HepG2 (cell line): ENCODE data around the gene IGFN1. TPM values are rescaled to one million over a fixed set of nuclear protein-coding genes. Genes with fewer than 3 reads are reported as not detected.

Experiments
- ARNT ChIP-seq: fragments of 450-650 bp; IDR thresholded peaks from 2 replicates; pipeline ENCODE4 v1.6.1; 2017
- CC2D1A ChIP-seq: sonication (generic); formaldehyde crosslinking; IDR thresholded peaks from 2 replicates; pipeline ENCODE4 v1.8.1; 2023; ENCODE audit warnings: mild to moderate bottlenecking, missing genetic modification reagents
- GABPB1 ChIP-seq: IDR thresholded peaks from 2 replicates; pipeline ENCODE4 v1.6.1; 2016; ENCODE audit warnings: mild to moderate bottlenecking, missing genetic modification reagents, moderate library complexity, missing compliant biosample characterization
- HIVEP1 ChIP-seq: sonication (generic); formaldehyde crosslinking; IDR thresholded peaks from 2 replicates; pipeline ENCODE4 v1.4.0; 2020; ENCODE audit warnings: mild to moderate bottlenecking, missing genetic modification reagents
- HNF4G ChIP-seq, 2 experiments: sonication (generic) in 1 of 2; formaldehyde crosslinking in 1 of 2; IDR thresholded peaks; 2 replicates each; pipeline versions ENCODE4 v1.4.0 to v1.6.1; 2011 to 2020; ENCODE audit warnings: borderline replicate concordance in 2 of 2, low read depth in 2 of 2, mild to moderate bottlenecking in 2 of 2, low read length in 1 of 2, missing genetic modification reagents in 1 of 2, moderate library complexity in 1 of 2
- KDM6A ChIP-seq: IDR thresholded peaks from 2 replicates; pipeline ENCODE4 v1.6.1; 2016; ENCODE audit warnings: low read depth
- NRL ChIP-seq: sonication (generic); formaldehyde crosslinking; IDR thresholded peaks from 2 replicates; pipeline ENCODE4 v1.5.0; 2020; ENCODE audit warnings: missing genetic modification reagents, mild to moderate bottlenecking, moderate library complexity, borderline replicate concordance
- POLR2A ChIP-seq, 2 experiments: IDR thresholded peaks; 2 replicates each; pipeline ENCODE4 v1.6.1; 2011; ENCODE audit warnings: low read depth in 2 of 2, low read length in 2 of 2, mild to moderate bottlenecking in 1 of 2, moderate library complexity in 1 of 2; ENCODE audit not compliant: insufficient read depth in 1 of 2
- RXRB ChIP-seq: IDR thresholded peaks from 2 replicates; pipeline ENCODE4 v1.6.1; 2016; ENCODE audit warnings: borderline replicate concordance, missing genetic modification reagents, missing compliant biosample characterization
- SATB2 ChIP-seq: sonication (generic); formaldehyde crosslinking; IDR thresholded peaks from 2 replicates; pipeline ENCODE4 v1.5.0; 2020; ENCODE audit warnings: missing genetic modification reagents
- U2AF1 ChIP-seq: fragments of 200-400 bp; formaldehyde crosslinking; optimal IDR thresholded peaks from 2 replicates; pipeline ENCODE3; 2017; ENCODE audit warnings: mild to moderate bottlenecking, low read depth, low read length
- ZNF10 ChIP-seq: sonication (generic); formaldehyde crosslinking; IDR thresholded peaks from 2 replicates; pipeline ENCODE4 v1.4.0; 2020; ENCODE audit warnings: mild to moderate bottlenecking, low read depth, missing genetic modification reagents, borderline replicate concordance
- ZNF33A ChIP-seq: sonication (generic); formaldehyde crosslinking; IDR thresholded peaks from 2 replicates; pipeline ENCODE4 v1.5.1; 2020; ENCODE audit warnings: missing genetic modification reagents, mild to moderate bottlenecking, moderate library complexity, borderline replicate concordance
- ZNF34 ChIP-seq: sonication (generic); formaldehyde crosslinking; IDR thresholded peaks from 2 replicates; pipeline ENCODE4 v1.4.0; 2020; ENCODE audit warnings: mild to moderate bottlenecking, missing genetic modification reagents, borderline replicate concordance
- ZNF83 ChIP-seq: sonication (generic); formaldehyde crosslinking; IDR thresholded peaks from 2 replicates; pipeline ENCODE4 v1.4.0; 2020; ENCODE audit warnings: missing genetic modification reagents, mild to moderate bottlenecking, borderline replicate concordance
- polyA plus RNA-seq, 8 experiments: library from polyadenylated mRNA; depleted of rRNA in 3 of 8; stranded (reverse) in 7 of 8; unstranded in 1 of 8; fragments of >200 nt; fragmentation: Illumina TruSeq in 4 of 8; extraction: Trizol in 4 of 8; gene quantifications; 2 replicates each; pipeline versions ENCODE4 v1.2.1 to v1.2.3, GENCODE V29; 2011 to 2016; ENCODE audit warnings: low read depth in 4 of 8, missing spikeins in 1 of 8, mixed read lengths in 1 of 8; ENCODE audit not compliant: insufficient read depth in 1 of 8
- total RNA-seq, 5 experiments: library from RNA; depleted of rRNA; stranded (reverse); fragments of >200 nt; fragmentation: Illumina TruSeq; extraction: Trizol; gene quantifications; 2 replicates each; pipeline ENCODE4 v1.2.3, GENCODE V29; 2016; ENCODE audit warnings: low read depth in 1 of 5
- TF ChIP-seq, protein P1 (sequence below): sonication (generic); formaldehyde crosslinking; IDR thresholded peaks from 2 replicates; pipeline ENCODE4 v1.4.0; 2020; ENCODE audit warnings: missing genetic modification reagents
- TF ChIP-seq, protein P2 (sequence below), 2 experiments: IDR thresholded peaks; 2 replicates each; pipeline ENCODE4 v1.6.1; 2011 to 2012; ENCODE audit warnings: low read length in 2 of 2, borderline replicate concordance in 1 of 2, low read depth in 1 of 2, mild to moderate bottlenecking in 1 of 2, moderate library complexity in 1 of 2
- TF ChIP-seq, protein P3 (sequence below): sonication (generic); formaldehyde crosslinking; IDR thresholded peaks from 2 replicates; pipeline ENCODE4 v1.8.0; 2022; ENCODE audit warnings: missing genetic modification reagents, mild to moderate bottlenecking, moderate library complexity, borderline replicate concordance

Gene IGFN1
- total and polyA plus RNA-seq, 2 of the 13 experiments (the other 11 are each of a cell fraction or from before 2014, with no cell fraction given) = 0.04 to 0.05 TPM

DNA sequence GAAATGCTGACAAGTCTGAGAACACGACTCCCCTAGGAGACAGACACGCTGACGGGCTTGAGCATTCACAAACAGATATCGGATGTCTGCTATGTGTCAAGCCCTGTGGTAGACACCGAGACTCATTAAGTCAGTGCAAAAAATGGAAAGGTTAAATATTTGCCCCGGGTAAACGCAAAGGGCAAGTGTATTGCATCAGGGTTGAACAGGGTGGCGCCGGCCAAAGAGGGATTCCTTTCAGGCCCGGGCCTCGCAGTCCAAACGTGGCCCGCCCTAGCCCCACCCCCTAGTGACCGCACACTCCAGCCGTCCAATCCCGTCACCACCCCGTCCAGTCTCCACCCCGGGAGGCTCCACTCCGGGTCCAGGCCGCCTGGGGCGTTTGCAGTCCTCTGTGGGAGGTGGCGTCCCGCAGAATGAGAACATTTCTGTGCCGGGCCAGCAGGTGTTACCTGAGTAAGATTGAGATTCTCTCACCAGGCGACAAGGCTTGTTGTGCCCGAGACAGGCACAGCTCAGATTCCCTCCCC is 20.0 kb upstream of the IGFN1 start (continued):
- TF ChIP-seq HNF4G (IDR thresholded peaks at IDR 0.05; ENCODE audit: borderline replicate concordance, low read depth, low read length) (peak; percentile 76; the same call in 1 of the 2 replicates), HNF4G (CRISPR knock-in tag; IDR thresholded peaks at IDR 0.05; ENCODE audit: borderline replicate concordance, low read depth) (peak; percentile 86; the same call in 1 of the 2 replicates), ZNF83 (CRISPR knock-in tag) (no peak; the same call in 1 of the 2 replicates), GABPB1 (CRISPR knock-in tag) (no peak), CC2D1A (CRISPR knock-in tag) (no peak), ZNF10 (CRISPR knock-in tag) (no peak), ZNF34 (CRISPR knock-in tag) (0 out of 2 replicates have a peak, but pooled peaks have one; percentile 26), HIVEP1 (CRISPR knock-in tag) (peak; percentile 89), POLR2A (IDR thresholded peaks at IDR 0.05; ENCODE audit: insufficient read depth in 1 of 2, low read depth in 2 of 2, low read length in 2 of 2) (peak; percentile 84 to 92), ZNF33A (CRISPR knock-in tag) (no peak; the same call in 1 of the 2 replicates), SATB2 (peak; percentile 62; the same call in 1 of the 2 replicates), U2AF1 (no peak), ARNT (no peak), NRL (no peak), KDM6A (CRISPR knock-in tag) (peak; percentile 60; the same call in 1 of the 2 replicates), RXRB (CRISPR knock-in tag) (peak; percentile 94)
- TF ChIP-seq, protein P1, sequence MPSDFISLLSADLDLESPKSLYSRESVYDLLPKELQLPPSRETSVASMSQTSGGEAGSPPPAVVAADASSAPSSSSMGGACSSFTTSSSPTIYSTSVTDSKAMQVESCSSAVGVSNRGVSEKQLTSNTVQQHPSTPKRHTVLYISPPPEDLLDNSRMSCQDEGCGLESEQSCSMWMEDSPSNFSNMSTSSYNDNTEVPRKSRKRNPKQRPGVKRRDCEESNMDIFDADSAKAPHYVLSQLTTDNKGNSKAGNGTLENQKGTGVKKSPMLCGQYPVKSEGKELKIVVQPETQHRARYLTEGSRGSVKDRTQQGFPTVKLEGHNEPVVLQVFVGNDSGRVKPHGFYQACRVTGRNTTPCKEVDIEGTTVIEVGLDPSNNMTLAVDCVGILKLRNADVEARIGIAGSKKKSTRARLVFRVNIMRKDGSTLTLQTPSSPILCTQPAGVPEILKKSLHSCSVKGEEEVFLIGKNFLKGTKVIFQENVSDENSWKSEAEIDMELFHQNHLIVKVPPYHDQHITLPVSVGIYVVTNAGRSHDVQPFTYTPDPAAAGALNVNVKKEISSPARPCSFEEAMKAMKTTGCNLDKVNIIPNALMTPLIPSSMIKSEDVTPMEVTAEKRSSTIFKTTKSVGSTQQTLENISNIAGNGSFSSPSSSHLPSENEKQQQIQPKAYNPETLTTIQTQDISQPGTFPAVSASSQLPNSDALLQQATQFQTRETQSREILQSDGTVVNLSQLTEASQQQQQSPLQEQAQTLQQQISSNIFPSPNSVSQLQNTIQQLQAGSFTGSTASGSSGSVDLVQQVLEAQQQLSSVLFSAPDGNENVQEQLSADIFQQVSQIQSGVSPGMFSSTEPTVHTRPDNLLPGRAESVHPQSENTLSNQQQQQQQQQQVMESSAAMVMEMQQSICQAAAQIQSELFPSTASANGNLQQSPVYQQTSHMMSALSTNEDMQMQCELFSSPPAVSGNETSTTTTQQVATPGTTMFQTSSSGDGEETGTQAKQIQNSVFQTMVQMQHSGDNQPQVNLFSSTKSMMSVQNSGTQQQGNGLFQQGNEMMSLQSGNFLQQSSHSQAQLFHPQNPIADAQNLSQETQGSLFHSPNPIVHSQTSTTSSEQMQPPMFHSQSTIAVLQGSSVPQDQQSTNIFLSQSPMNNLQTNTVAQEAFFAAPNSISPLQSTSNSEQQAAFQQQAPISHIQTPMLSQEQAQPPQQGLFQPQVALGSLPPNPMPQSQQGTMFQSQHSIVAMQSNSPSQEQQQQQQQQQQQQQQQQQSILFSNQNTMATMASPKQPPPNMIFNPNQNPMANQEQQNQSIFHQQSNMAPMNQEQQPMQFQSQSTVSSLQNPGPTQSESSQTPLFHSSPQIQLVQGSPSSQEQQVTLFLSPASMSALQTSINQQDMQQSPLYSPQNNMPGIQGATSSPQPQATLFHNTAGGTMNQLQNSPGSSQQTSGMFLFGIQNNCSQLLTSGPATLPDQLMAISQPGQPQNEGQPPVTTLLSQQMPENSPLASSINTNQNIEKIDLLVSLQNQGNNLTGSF (CRISPR knock-in tag) = peak; percentile 13; the same call in 1 of the 2 replicates
- TF ChIP-seq, protein P2, sequence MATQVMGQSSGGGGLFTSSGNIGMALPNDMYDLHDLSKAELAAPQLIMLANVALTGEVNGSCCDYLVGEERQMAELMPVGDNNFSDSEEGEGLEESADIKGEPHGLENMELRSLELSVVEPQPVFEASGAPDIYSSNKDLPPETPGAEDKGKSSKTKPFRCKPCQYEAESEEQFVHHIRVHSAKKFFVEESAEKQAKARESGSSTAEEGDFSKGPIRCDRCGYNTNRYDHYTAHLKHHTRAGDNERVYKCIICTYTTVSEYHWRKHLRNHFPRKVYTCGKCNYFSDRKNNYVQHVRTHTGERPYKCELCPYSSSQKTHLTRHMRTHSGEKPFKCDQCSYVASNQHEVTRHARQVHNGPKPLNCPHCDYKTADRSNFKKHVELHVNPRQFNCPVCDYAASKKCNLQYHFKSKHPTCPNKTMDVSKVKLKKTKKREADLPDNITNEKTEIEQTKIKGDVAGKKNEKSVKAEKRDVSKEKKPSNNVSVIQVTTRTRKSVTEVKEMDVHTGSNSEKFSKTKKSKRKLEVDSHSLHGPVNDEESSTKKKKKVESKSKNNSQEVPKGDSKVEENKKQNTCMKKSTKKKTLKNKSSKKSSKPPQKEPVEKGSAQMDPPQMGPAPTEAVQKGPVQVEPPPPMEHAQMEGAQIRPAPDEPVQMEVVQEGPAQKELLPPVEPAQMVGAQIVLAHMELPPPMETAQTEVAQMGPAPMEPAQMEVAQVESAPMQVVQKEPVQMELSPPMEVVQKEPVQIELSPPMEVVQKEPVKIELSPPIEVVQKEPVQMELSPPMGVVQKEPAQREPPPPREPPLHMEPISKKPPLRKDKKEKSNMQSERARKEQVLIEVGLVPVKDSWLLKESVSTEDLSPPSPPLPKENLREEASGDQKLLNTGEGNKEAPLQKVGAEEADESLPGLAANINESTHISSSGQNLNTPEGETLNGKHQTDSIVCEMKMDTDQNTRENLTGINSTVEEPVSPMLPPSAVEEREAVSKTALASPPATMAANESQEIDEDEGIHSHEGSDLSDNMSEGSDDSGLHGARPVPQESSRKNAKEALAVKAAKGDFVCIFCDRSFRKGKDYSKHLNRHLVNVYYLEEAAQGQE (IDR thresholded peaks at IDR 0.05; ENCODE audit: borderline replicate concordance in 1 of 2, low read depth in 1 of 2, low read length in 2 of 2) = peak in 1 of 2 experiments; percentile 48; a peak in 2 of 4 replicates
- TF ChIP-seq, protein P3, sequence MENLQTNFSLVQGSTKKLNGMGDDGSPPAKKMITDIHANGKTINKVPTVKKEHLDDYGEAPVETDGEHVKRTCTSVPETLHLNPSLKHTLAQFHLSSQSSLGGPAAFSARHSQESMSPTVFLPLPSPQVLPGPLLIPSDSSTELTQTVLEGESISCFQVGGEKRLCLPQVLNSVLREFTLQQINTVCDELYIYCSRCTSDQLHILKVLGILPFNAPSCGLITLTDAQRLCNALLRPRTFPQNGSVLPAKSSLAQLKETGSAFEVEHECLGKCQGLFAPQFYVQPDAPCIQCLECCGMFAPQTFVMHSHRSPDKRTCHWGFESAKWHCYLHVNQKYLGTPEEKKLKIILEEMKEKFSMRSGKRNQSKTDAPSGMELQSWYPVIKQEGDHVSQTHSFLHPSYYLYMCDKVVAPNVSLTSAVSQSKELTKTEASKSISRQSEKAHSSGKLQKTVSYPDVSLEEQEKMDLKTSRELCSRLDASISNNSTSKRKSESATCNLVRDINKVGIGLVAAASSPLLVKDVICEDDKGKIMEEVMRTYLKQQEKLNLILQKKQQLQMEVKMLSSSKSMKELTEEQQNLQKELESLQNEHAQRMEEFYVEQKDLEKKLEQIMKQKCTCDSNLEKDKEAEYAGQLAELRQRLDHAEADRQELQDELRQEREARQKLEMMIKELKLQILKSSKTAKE (CRISPR knock-in tag) = peak; percentile 99
